ENCODE results near the gene MRGPRX4. TPM values are rescaled to one million over a fixed set of nuclear protein-coding genes. Genes with fewer than 3 reads are reported as not detected.

The MRGPRX4 gene
- total RNA-seq, result not detected in 2 replicates

DNA sequence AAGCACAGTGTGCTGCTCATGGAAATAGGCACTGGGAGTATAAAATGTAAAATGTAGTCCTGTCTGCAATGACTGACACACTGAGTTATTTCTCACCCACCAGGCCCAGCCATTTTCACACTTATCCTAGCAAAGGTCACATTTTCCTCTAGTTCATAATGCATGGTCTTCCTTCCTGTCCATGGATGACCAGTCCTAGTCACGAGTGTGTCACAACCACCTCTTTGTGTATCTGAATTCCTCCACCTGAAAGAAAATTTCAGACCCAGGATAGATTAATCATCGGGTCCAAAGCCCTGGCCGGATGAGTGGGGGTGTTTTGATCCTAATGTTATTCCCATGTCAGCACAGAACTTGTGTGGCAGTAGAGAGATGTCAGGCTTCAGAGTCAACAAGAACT lies at the start of gene MRGPRX4:
TSS of gene MRGPRX4 (plus strand) at position 172 of the 400 bp plus-strand sequence. CDS start 420 bp downstream, outside the sequence.

DNA sequence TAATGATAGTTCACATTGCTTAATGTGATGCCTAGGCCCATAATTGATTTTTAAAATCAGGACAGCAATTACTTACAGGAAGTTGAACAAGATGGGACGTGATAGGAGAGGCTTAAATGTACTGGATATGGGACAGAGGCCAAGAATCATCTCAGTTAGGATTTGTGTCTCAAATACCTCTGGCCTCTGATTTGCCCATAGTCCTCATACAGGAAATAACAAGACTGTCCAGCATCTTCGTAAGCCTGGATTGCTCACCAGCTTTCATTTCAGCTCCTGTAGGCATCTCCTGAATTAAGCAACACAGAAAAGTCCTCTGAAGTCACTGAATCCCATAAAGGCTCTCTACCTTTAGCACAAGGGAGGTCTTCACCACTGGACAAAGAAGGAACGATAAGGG lies 40.3 kb upstream of the MRGPRX4 start, which contains the start of gene MRGPRX3:
TSS of gene MRGPRX3 (plus strand) at position 231 of the 400 bp plus-strand sequence. CDS start 4,632 bp downstream, outside the sequence.

Other genes with a start within 250 kb of the MRGPRX4 start
- gene SERGEF, start 159.8 kb upstream of the MRGPRX4 start, total RNA-seq, result 7.3 and 21.8 TPM in 2 replicates
- gene TPH1, start 126.6 kb upstream of the MRGPRX4 start, total RNA-seq, result under 0.01 TPM in 1 of 2 replicates, not detected in the other
- gene SAAL1, start 66.8 kb upstream of the MRGPRX4 start, total RNA-seq, result 14.3 and 19.4 TPM in 2 replicates
- gene MRGPRX3, start 40.3 kb upstream of the MRGPRX4 start, total RNA-seq, result not detected in 2 replicates
- gene SAA4, start 64.0 kb downstream of the MRGPRX4 start, total RNA-seq, result not detected in 2 replicates
- 6.8 TPM in 1 of 2 replicates, not detected in the other for gene SAA2, start 75.8 kb downstream of the MRGPRX4 start, total RNA-seq
- gene SAA1, start 93.4 kb downstream of the MRGPRX4 start, total RNA-seq, result 31.8 TPM in 1 of 2 replicates, not detected in the other
- 34.7 and 37.9 TPM in 2 replicates for gene HPS5, start 149.3 kb downstream of the MRGPRX4 start, total RNA-seq
- 51.3 and 66.4 TPM in 2 replicates for gene GTF2H1, start 149.7 kb downstream of the MRGPRX4 start, total RNA-seq
- gene LDHA, start 221.7 kb downstream of the MRGPRX4 start, total RNA-seq, result 1,968 and 2,018 TPM in 2 replicates
- not detected in 2 replicates for gene LDHC, start 239.5 kb downstream of the MRGPRX4 start, total RNA-seq

Measured in cardiac atrium fibroblast (primary cell).